HepG2 (cell line): Measurements from ENCODE around the gene STX8.

Experiments
- CBX5 ChIP-seq: sonication (generic); formaldehyde crosslinking; IDR thresholded peaks from 2 replicates; pipeline ENCODE4 v1.4.0; 2020; ENCODE audit warnings: missing genetic modification reagents, borderline replicate concordance
- CTCF ChIP-seq: sonication (generic); formaldehyde crosslinking; IDR thresholded peaks from 2 replicates; pipeline ENCODE4 v1.5.0; 2020; ENCODE audit warnings: mild to moderate bottlenecking, missing genetic modification reagents, moderate library complexity
- HNRNPLL ChIP-seq: fragments of 200-400 bp; formaldehyde crosslinking; IDR thresholded peaks from 2 replicates; pipeline ENCODE4 v1.6.1; 2017; ENCODE audit warnings: mild to moderate bottlenecking, low read depth, low read length; ENCODE audit not compliant: poor library complexity, severe bottlenecking
- JUNB ChIP-seq: sonication (generic); formaldehyde crosslinking; IDR thresholded peaks from 2 replicates; pipeline ENCODE4 v1.8.0; 2022; ENCODE audit warnings: missing genetic modification reagents, mild to moderate bottlenecking, borderline replicate concordance
- LBX2 ChIP-seq: sonication (generic); formaldehyde crosslinking; IDR thresholded peaks from 2 replicates; pipeline ENCODE4 v1.5.0; 2020; ENCODE audit warnings: missing genetic modification reagents, mild to moderate bottlenecking, borderline replicate concordance
- NFE2L1 ChIP-seq: sonication (generic); formaldehyde crosslinking; IDR thresholded peaks from 2 replicates; pipeline ENCODE4 v1.4.0; 2020; ENCODE audit warnings: missing genetic modification reagents, mild to moderate bottlenecking, borderline replicate concordance
- RAD21 ChIP-seq: fragments of 450-650 bp; formaldehyde crosslinking; IDR thresholded peaks from 2 replicates; pipeline ENCODE4 v1.5.0; 2020; ENCODE audit warnings: mild to moderate bottlenecking
- TAF1 ChIP-seq: sonication (generic); formaldehyde crosslinking; IDR thresholded peaks from 2 replicates; pipeline ENCODE4 v1.4.0; 2020; ENCODE audit warnings: missing genetic modification reagents
- TAF15 ChIP-seq: fragments of 200-400 bp; formaldehyde crosslinking; IDR thresholded peaks from one replicate; pipeline ENCODE4 v1.6.1; 2018; ENCODE audit warnings: mild to moderate bottlenecking, low read depth, low read length; ENCODE audit not compliant: poor library complexity, severe bottlenecking
- ZNF142 ChIP-seq: sonication (generic); formaldehyde crosslinking; IDR thresholded peaks from 2 replicates; pipeline ENCODE4 v1.4.0; 2020; ENCODE audit warnings: missing genetic modification reagents

GRCh38 chr17:9350080-9350479 lies 225.5 kb downstream of the STX8 start:
- TF ChIP-seq HNRNPLL (no peak), RAD21 (CRISPR knock-in tag) (no peak), TAF15 (no peak), CBX5 (CRISPR knock-in tag) (no peak), NFE2L1 (CRISPR knock-in tag) (no peak), CTCF (CRISPR knock-in tag) (no peak), JUNB (no peak), LBX2 (CRISPR knock-in tag) (no peak), ZNF142 (CRISPR knock-in tag) (no peak), TAF1 (no peak)
